Retinal pigment epithelial cell (primary cell): Measurements from ENCODE around the gene RPS14.

Source experiments
- DNase-seq: peaks from one replicate; pipeline ENCODE4 v3.0.0-alpha.2; 2010; ENCODE audit warnings: low read depth
- H3K4me3 ChIP-seq: 2 replicates; pipeline ENCODE4 v1.5.1; 2011; ENCODE audit warnings: mild to moderate bottlenecking, low read length, control low read depth, moderate library complexity
- TF ChIP-seq, protein P1 (sequence below): conservative IDR thresholded peaks from 2 replicates; pipeline ENCODE4 v1.5.1; 2011; ENCODE audit warnings: low read depth, low read length, control low read depth, inconsistent platforms

The RPS14 gene

DNA sequence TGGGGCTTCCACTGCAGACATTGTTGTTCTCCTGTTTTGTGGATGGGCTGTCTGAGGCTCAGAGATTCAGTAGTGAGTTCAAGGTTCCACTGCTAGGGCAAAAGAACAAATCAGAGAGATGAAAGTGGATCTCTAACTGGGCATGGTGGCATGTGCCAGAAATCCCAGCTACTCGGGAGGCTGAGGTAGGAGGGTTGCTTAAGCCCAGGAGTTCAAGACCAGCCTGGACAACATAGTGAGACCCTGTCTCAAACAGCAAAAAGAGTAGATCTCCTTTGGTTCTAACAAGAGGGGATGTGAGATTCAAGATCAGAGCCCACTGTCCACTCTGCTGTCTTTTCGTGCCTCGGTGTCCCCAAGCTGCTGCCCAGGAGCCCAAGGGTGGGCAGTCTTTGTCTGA lies 46.6 kb upstream of the RPS14 start:
- DNase-seq, result no peak
- no peak overlapping the region for H3K4me3 ChIP-seq
- TF ChIP-seq, protein P1, sequence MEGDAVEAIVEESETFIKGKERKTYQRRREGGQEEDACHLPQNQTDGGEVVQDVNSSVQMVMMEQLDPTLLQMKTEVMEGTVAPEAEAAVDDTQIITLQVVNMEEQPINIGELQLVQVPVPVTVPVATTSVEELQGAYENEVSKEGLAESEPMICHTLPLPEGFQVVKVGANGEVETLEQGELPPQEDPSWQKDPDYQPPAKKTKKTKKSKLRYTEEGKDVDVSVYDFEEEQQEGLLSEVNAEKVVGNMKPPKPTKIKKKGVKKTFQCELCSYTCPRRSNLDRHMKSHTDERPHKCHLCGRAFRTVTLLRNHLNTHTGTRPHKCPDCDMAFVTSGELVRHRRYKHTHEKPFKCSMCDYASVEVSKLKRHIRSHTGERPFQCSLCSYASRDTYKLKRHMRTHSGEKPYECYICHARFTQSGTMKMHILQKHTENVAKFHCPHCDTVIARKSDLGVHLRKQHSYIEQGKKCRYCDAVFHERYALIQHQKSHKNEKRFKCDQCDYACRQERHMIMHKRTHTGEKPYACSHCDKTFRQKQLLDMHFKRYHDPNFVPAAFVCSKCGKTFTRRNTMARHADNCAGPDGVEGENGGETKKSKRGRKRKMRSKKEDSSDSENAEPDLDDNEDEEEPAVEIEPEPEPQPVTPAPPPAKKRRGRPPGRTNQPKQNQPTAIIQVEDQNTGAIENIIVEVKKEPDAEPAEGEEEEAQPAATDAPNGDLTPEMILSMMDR, result no peak

DNA sequence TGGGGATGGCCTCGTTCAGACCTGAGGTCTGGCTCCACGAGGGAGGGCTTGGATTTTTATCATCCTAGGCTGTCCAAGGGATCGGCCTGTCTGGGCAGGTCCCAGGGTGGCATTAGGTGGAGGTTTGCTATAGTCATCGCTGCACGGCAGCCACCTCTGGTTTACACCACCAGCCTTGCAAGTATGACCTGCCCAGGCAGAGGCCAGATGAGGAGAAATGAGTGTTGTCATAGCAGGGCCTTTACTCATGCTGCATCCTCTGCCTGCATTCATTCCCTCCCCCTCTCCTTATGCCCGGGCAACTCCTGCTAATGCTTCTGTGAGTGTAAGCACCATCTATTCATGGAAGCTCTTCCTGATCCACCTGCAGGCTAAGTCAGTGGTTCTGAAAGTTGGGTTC lies 43.1 kb upstream of the RPS14 start:
- H3K4me3 ChIP-seq, result no peak overlapping the region
- DNase-seq, result no peak

DNA sequence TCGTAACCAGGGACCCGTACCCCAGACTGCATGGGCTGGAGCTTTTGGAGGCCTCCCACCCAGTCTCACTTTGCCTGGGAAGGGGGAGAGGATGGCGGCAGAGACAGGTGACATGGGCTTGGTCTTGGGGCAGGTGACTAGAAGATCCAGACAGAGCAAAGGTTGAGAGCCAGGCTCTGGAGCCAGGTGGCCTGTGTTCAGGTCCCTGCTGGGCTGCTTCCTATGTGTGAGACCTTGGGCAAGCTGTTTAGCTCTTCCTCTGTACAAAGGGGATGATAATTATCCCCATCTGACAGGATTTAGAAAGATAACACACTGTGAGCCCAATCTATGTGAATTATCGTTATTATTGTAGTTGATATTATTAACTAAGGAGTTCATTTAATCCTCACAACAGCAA lies 42.3 kb upstream of the RPS14 start:
- TF ChIP-seq, protein P1, result no peak
- no peak for DNase-seq
- H3K4me3 ChIP-seq, result no peak overlapping the region

More for the DNA sequence above, 43.1 kb upstream of the RPS14 start:
- TF ChIP-seq, protein P1, result no peak

DNA sequence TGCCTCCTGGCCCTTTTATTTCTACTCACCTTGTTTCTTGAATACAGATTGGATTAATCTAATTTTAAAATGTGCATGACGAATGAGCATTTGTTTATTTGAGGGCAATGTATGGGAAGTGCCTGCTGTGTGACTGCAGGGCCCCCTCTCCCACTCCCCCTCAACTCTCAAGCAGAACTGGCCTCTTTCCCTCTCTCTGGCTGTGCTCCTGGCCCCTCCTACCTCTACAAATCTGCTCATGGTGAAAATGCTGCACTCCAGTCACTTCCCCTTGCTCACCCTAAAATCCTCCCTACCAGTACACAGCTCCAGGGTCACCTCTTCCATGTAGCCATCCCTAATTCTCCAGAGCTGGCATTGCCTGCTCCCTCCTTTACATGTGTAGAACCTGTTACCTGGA lies 41.2 kb upstream of the RPS14 start:
- H3K4me3 ChIP-seq, result no peak overlapping the region
- TF ChIP-seq, protein P1, result no peak
- DNase-seq, result no peak

DNA sequence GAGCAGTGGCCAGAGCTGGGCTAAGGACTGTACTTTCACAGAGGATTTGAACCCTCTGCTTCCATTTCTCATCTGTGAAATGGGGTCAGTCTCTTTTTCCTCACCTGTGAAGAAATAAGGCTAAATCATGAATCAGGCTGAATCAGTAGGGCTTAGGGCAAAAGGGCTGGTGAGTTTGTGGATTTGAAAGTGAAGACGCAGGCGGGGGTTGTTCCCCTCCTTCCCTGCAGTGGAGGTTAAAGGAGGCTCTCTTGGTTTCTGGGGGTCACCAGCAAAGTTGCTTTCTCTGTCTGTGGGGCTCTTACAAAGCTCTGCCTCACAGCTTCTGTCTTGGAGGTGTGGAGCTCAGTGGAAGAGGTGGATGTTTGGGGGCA lies 40.7 kb upstream of the RPS14 start:
- no peak for DNase-seq
- TF ChIP-seq, protein P1, result no peak
- no peak overlapping the region for H3K4me3 ChIP-seq

DNA sequence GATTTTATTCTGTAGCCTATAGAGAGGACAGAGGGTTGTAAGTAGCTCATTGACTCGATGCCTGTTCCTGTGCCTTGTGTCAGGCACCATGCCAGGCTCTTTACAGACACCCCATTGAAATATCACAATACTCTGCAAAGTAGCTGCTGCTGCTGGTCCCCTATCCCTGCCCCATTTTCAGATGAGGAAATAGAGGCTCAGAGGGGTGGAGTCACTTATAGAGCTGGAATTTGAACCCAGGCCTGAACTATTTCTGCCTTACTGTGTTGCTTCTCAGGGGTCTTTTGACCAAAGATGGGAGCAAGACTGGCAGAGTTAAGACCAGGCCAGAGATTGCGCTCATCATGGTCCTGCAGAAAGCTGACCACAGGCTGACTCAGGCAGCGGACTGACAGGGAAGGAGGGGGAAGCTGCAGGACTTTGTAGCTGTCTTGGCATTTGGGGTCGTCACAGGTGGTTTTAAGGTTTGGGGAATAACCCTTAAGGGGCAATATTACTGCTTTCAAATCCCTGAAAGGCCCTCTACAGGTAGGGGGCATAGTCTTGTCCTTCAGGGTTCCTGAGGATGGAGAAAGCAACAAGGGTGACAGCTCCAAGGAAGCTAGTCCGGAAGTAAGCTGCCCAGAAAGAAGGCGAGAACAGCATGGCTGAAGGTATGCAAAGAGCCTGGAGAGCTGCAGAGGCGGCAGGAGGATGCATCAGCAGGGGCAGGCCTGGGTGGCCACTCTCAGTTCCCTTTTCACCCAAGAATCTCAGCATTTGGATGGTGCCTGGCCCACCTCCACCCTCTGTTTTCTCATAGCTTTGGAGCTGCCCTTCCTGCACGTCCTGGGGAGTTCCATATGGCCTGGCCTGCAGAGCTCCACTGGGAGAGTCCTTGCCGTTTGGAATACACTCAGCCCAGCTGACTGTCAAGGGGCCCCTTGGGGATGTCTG lies 40.1 kb upstream of the RPS14 start:
- no peak for DNase-seq
- no peak overlapping the region for H3K4me3 ChIP-seq
- TF ChIP-seq, protein P1, result no peak
